ENCODE data around the gene CCDC157. TPM values are rescaled to one million over a fixed set of nuclear protein-coding genes. Genes with fewer than 3 reads are reported as not detected.
"Not testable (repeated sequence)": the region's sequence is repeated elsewhere in the genome, so short reads cannot be mapped to it uniquely, and the experiment has no call there.

Gene CCDC157
- total RNA-seq, 2 experiments from 2014 or later, result 4.3 to 5.0 TPM

DNA sequence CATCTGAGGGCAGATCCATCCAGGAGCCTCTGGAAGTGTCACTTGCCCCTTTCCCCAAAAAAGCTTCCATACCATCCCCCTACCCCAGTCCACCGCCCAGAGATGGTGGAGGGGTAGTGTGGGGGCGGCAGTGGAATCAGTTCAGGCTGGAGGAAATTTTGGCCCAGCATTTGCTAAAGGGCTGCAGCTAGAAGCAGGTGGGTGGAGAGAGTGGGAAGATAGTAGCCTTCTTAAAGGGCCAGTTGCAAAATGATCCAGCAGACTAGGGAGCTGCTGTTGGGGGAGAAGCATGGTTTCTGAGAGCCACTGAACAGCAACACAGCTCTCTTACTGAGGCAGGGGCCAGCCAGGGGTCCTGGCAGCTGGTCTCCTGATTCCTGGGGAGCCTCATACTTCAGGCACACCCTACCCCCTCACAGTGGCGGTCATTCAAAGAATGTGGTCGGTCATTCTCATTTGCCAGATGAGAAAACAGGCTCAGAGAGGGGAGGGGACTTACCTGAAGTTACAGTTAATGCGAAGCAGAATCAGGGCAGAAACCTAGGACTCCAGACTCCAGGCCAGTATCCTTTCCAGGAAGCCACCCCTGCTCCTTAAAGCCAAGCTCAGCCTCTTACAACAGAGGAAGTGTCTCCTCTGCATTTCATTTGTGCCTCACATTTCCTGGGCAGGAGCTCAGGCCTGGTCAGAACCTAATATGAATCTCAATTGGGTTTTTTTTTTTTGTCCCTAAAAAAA, 45.4 kb downstream of the CCDC157 start:
- H3K4me1 Mint-ChIP-seq (ENCODE audit: low read depth), result peaks cover 21% of the 10 kb centered on the region
- POLR2A ChIA-PET, result interaction anchor here (0.9 to 2.3 kb wide), 2 partner anchors 20 to 22 kb away, joined by 3 to 11 read pairs; no protein-coding TSS in a partner anchor
- H3K36me3 Mint-ChIP-seq (ENCODE audit: low read depth), result peaks cover 16% of the 10 kb centered on the region
- H3K4me3 Mint-ChIP-seq, result no peak overlapping the region
- ATAC-seq (no peak), DNase-seq (no peak)
- no peaks in the 10 kb centered on the region for H3K27me3 Mint-ChIP-seq (ENCODE audit: low read depth)
- CTCF ChIA-PET, result interaction anchor here (1.0 to 1.4 kb wide), 7 partner anchors 9 to 294 kb away, joined by 3 to 4 read pairs (median 3); partner anchors contain the start of gene CASTOR1
- no peaks in the 10 kb centered on the region for H3K9me3 Mint-ChIP-seq (ENCODE audit: insufficient read depth)
- H3K27ac Mint-ChIP-seq, result no peak overlapping the region

DNA sequence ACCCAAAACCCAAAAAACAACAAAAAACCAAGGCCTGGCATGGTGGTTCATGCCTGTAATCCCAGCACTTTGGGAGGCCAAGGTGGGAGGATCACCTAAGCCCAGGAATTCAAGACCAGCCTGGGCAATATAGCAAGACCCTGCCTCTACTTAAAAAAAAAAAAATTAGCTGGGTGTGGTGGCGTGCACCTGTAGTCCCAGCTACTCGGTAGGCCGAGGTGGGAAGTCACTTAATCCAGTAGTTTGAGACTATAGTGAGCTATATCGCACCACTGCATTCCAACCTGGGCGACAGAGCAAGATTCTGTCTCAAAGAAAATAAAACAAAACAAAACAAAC, 45.9 kb downstream of the CCDC157 start:
- ChIA-PET POLR2A (interaction anchor here (2.3 kb wide), 1 partner anchor 21 kb away, joined by 11 read pairs; no protein-coding TSS in a partner anchor), CTCF (interaction anchor here (1.0 to 1.4 kb wide), 6 partner anchors 9 to 294 kb away, joined by 3 to 4 read pairs (median 4); partner anchors contain the start of gene CASTOR1)
- ATAC-seq; H3K27ac Mint-ChIP-seq; DNase-seq; H3K27me3 Mint-ChIP-seq (ENCODE audit: low read depth); H3K4me3 Mint-ChIP-seq; H3K9me3 Mint-ChIP-seq (ENCODE audit: insufficient read depth): not testable (repeated sequence)
- H3K4me1 Mint-ChIP-seq (ENCODE audit: low read depth), result peaks cover 18% of the 10 kb centered on the region
- H3K36me3 Mint-ChIP-seq (ENCODE audit: low read depth), result peaks cover 16% of the 10 kb centered on the region

DNA sequence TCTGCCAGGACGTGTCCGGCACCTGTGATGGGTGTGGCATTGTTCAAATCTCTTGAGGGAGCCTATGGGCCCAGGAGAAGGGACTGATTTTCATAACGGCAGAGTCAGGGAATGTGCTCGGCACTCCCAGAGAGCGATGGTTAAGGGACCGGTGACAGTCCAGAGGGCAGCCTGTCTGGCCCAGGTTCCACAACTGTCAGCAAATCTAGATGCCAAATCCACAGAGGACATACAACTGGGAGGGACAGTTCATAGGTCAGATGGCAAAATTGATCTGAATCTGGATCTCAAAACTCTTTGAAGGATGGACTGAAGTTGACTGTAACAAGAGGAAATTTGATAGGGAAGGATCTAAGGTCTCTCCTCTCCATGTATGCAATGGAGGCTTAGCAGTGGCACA, 47.5 kb downstream of the CCDC157 start:
- Mint-ChIP-seq H3K27ac (no peak overlapping the region), H3K36me3 (ENCODE audit: low read depth) (peaks cover 17% of the 10 kb centered on the region), H3K4me3 (no peak overlapping the region), H3K4me1 (ENCODE audit: low read depth) (peaks cover 11% of the 10 kb centered on the region), H3K9me3 (ENCODE audit: insufficient read depth) (no peaks in the 10 kb centered on the region), H3K27me3 (ENCODE audit: low read depth) (no peaks in the 10 kb centered on the region)
- ATAC-seq, result no peak
- no peak for DNase-seq
- CTCF ChIA-PET, result interaction anchor here (2.7 kb wide), 1 partner anchor 21 kb away, joined by 18 read pairs; the partner anchor contains the start of gene MTFP1
- POLR2A ChIA-PET, result no interaction called here

DNA sequence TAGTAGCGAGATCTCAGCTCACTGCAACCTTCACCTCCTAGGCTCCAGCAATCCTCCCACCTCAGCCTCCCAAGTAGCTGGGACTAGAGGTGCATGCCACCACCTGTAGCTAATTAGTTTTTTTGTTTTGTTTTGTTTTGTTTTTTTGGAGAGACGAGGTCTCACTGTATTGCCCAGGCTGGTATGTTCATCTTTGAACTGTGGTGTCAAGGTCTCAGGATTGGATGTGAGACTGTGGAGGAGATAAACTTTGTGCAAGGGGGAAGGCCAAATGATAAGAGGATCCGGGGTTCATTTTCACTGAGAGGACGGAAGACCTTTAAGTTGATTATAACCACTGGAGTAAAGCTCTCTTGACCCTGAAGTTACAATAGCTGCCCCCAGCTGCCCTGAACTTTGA, 48.9 kb downstream of the CCDC157 start:
- DNase-seq (no peak), ATAC-seq (no peak)
- Mint-ChIP-seq H3K4me3 (no peak overlapping the region), H3K27me3 (ENCODE audit: low read depth) (no peaks in the 10 kb centered on the region), H3K9me3 (ENCODE audit: insufficient read depth) (no peaks in the 10 kb centered on the region), H3K4me1 (ENCODE audit: low read depth) (peaks cover 11% of the 10 kb centered on the region), H3K36me3 (ENCODE audit: low read depth) (peaks cover 21% of the 10 kb centered on the region), H3K27ac (no peak overlapping the region)
- ChIA-PET CTCF (interaction anchor here (1.1 to 2.7 kb wide), 4 partner anchors 9 to 32 kb away, joined by 3 to 18 read pairs (median 3); partner anchors contain the start of genes MTFP1 and SEC14L2), POLR2A (interaction anchor here (2.0 kb wide), 1 partner anchor 18 kb away, joined by 9 read pairs; no protein-coding TSS in a partner anchor)

DNA sequence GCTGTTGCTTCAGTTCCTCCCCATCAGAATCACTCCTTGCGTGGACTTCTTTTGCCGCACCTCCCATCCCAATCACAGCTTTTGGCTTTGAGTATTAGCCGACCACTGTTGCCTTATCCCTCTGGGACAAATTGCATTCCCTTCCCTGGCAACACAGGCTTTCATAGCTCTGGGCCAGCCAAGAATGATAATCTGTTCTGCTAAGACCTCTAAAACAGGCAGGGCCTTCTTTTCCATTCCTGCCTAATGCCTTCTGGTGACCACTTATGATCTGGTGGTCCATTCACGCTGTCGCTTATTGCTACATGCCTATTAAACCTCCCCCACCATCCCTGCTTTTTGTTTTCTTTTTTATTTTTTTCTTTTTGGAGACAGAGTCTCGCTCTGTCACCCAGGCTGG, 49.6 kb downstream of the CCDC157 start:
- Mint-ChIP-seq H3K27ac (no peak overlapping the region), H3K36me3 (ENCODE audit: low read depth) (peaks cover 24% of the 10 kb centered on the region), H3K4me1 (ENCODE audit: low read depth) (peaks cover 11% of the 10 kb centered on the region), H3K27me3 (ENCODE audit: low read depth) (no peaks in the 10 kb centered on the region), H3K4me3 (no peak overlapping the region), H3K9me3 (ENCODE audit: insufficient read depth) (no peaks in the 10 kb centered on the region)
- DNase-seq (no peak), ATAC-seq (no peak)
- ChIA-PET CTCF (interaction anchor here (1.0 to 2.7 kb wide), 4 partner anchors 9 to 31 kb away, joined by 3 to 18 read pairs (median 3); partner anchors contain the start of genes MTFP1, RNF215 and SEC14L2), POLR2A (interaction anchor here (2.0 kb wide), 1 partner anchor 17 kb away, joined by 9 read pairs; no protein-coding TSS in a partner anchor)

- Mint-ChIP-seq H3K4me1 (ENCODE audit: low read depth) (peaks cover 8% of the 10 kb centered on the region), H3K27ac (no peak overlapping the region), H3K9me3 (ENCODE audit: insufficient read depth) (no peaks in the 10 kb centered on the region), H3K27me3 (ENCODE audit: low read depth) (no peaks in the 10 kb centered on the region), H3K4me3 (no peak overlapping the region), H3K36me3 (ENCODE audit: low read depth) (peaks cover 33% of the 10 kb centered on the region)
- ChIA-PET POLR2A (no interaction called here), CTCF (interaction anchor here (1.0 to 5.3 kb wide), 4 partner anchors 13 to 76 kb away, joined by 3 to 26 read pairs (median 6); no protein-coding TSS in a partner anchor)
- no peak for DNase-seq
- no peak for ATAC-seq
These were observed 51.7 kb downstream of the CCDC157 start for GRCh38 chr22:30408388-30409102.

- no peak overlapping the region for H3K4me3 Mint-ChIP-seq
- CTCF ChIA-PET, result interaction anchor here (1.2 to 5.3 kb wide), 6 partner anchors 10 to 304 kb away, joined by 3 to 26 read pairs (median 4); no protein-coding TSS in a partner anchor
- no peaks in the 10 kb centered on the region for H3K27me3 Mint-ChIP-seq (ENCODE audit: low read depth)
- POLR2A ChIA-PET, result interaction anchor here (0.9 to 2.7 kb wide), 2 partner anchors 12 to 15 kb away, joined by 3 to 11 read pairs; partner anchors contain the start of gene SEC14L2
- DNase-seq (no peak), ATAC-seq (no peak)
- H3K9me3 Mint-ChIP-seq (ENCODE audit: insufficient read depth), result no peaks in the 10 kb centered on the region
- H3K36me3 Mint-ChIP-seq (ENCODE audit: low read depth), result peaks cover 49% of the 10 kb centered on the region
- peaks cover 18% of the 10 kb centered on the region for H3K4me1 Mint-ChIP-seq (ENCODE audit: low read depth)
- no peak overlapping the region for H3K27ac Mint-ChIP-seq
These were observed 55.0 kb downstream of the CCDC157 start for GRCh38 chr22:30411780-30412179.

DNA sequence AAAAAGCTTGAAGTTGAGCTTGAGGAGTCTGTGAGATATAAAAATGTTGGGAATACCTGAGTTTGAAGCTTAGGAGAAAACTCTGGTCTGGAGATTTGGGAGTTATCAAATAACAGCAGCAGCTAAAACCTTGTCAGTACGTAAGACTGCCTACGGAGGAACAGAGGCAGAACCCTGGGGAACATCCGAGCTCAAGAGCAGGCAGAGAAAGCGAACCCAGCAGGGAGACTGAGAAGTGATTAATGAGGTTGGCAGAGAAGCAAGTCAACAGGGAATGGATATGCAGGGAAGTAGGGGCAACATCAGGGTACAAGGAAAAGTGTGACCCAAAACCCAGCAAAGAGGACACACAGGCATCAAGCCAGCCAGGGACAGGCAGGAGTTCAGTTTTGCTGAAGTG, 56.2 kb downstream of the CCDC157 start:
- Mint-ChIP-seq H3K27me3 (ENCODE audit: low read depth) (no peaks in the 10 kb centered on the region), H3K9me3 (ENCODE audit: insufficient read depth) (no peaks in the 10 kb centered on the region), H3K36me3 (ENCODE audit: low read depth) (peaks cover 55% of the 10 kb centered on the region), H3K4me3 (no peak overlapping the region), H3K4me1 (ENCODE audit: low read depth) (peaks cover 18% of the 10 kb centered on the region), H3K27ac (no peak overlapping the region)
- ChIA-PET CTCF (interaction anchor here (1.0 to 5.3 kb wide), 7 partner anchors 9 to 124 kb away, joined by 3 to 26 read pairs (median 6); partner anchors contain the start of gene SEC14L2), POLR2A (interaction anchor here (2.2 kb wide), 1 partner anchor 10 kb away, joined by 17 read pairs; no protein-coding TSS in a partner anchor)
- ATAC-seq, result no peak
- no peak for DNase-seq

DNA sequence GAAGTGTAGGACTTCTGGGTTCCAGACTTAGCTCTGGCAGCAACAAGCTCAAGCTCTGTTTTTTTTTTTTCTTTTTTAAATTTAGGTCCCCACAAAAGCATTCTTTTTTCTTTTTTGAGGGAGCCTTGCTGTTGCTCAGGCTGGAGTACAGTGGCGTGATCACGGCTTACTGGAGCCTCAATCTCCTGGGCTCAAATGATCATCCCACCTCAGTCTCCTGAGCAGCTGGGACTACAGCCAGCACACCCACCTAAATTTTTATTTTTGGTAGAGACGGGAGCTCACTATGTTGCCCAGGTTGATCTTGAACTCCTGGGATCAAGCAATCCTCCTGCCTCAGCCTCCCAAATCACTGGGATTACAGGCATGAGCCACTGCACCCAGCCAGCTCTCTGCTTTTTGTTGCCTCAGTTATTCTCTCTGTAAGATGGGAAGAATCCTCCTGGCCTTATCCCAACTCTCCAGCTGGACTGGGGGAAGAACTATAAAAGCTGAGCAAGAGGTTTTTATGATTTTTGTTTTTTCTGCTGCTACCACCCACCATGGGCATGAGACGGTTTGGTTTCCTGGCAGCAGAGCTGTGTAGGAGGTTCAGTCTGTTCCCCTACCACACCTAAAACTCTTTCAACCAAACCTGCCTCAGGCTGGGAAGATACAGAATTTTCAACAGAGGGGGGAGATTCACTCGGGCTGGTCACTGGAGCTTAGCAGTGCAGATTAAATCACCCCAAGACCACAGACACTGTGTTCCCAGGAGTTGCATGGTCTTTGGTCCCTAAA, 57.1 kb downstream of the CCDC157 start:
- Mint-ChIP-seq H3K27me3 (ENCODE audit: low read depth) (no peaks in the 10 kb centered on the region), H3K9me3 (ENCODE audit: insufficient read depth) (no peaks in the 10 kb centered on the region), H3K36me3 (ENCODE audit: low read depth) (peaks cover 62% of the 10 kb centered on the region), H3K4me3 (no peak overlapping the region), H3K4me1 (ENCODE audit: low read depth) (peaks cover 11% of the 10 kb centered on the region), H3K27ac (peak overlapping the region; percentile 49)
- CTCF ChIA-PET, result interaction anchor here (1.0 to 2.5 kb wide), 9 partner anchors 8 to 32 kb away, joined by 3 to 15 read pairs (median 7); partner anchors contain the start of genes MTFP1 and SEC14L2
- DNase-seq (no peak), ATAC-seq (no peak)
- POLR2A ChIA-PET, result interaction anchor here (1.4 to 2.2 kb wide), 2 partner anchors 9 to 17 kb away, joined by 9 to 17 read pairs; partner anchors contain the start of gene SEC14L2

DNA sequence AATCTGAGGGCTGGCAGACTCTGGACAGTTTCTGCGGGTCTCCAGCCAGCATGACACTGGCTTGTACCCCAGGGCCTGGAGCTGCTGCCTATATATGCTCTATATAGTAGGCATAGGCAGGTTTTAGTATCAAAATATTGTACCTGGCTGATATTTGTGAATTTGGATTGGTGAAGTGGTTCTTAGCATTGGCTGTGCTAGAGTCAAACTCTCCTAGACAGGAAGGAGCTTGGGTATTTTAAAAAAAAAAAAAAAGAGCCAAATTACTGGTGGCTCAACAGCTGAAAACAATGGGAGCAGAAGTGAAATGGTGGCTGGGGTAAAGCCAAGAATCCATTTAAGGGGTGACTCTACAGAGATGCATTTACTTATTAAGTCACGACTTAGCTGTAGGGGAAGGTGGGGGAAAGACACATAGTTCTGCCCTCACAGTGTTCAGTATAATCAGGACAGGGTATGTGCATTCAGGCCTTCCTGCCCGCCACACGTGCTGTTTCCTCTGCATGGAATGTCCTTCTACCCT, 57.8 kb downstream of the CCDC157 start:
- no peak for ATAC-seq
- peaks cover 64% of the 10 kb centered on the region for H3K36me3 Mint-ChIP-seq (ENCODE audit: low read depth)
- H3K9me3 Mint-ChIP-seq (ENCODE audit: insufficient read depth), result no peaks in the 10 kb centered on the region
- H3K27me3 Mint-ChIP-seq (ENCODE audit: low read depth), result no peaks in the 10 kb centered on the region
- no peak overlapping the region for H3K4me3 Mint-ChIP-seq
- H3K4me1 Mint-ChIP-seq (ENCODE audit: low read depth), result peaks cover 9% of the 10 kb centered on the region
- H3K27ac Mint-ChIP-seq, result peak overlapping the region; percentile 49
- no peak for DNase-seq
- CTCF ChIA-PET, result interaction anchor here (0.9 to 2.5 kb wide), 6 partner anchors 10 to 31 kb away, joined by 3 to 15 read pairs (median 11); partner anchors contain the start of genes MTFP1, RNF215 and SEC14L2
- POLR2A ChIA-PET, result interaction anchor here (1.4 to 2.2 kb wide), 2 partner anchors 9 to 17 kb away, joined by 9 to 17 read pairs; partner anchors contain the start of gene SEC14L2

All from activated CD8-positive, alpha-beta T cell treated with anti-CD3 and anti-CD28 coated beads, Interleukin-2, amount 10 ng/mL, durations not matched to agents 7 days and 5 days (primary cell).